HepG2 (cell line): ENCODE measurements around the gene ARMC5. TPM values are rescaled to one million over a fixed set of nuclear protein-coding genes. Genes with fewer than 3 reads are reported as not detected.

ENCODE experiments used
- HNRNPH1 ChIP-seq: fragments of 200-400 bp; formaldehyde crosslinking; optimal IDR thresholded peaks from 2 replicates; pipeline ENCODE3; 2017; ENCODE audit warnings: mild to moderate bottlenecking, low read depth, low read length
- MED13 ChIP-seq: sonication (generic); formaldehyde crosslinking; IDR thresholded peaks from 2 replicates; pipeline ENCODE4 v1.5.0; 2020; ENCODE audit warnings: missing genetic modification reagents
- MXI1 ChIP-seq: IDR thresholded peaks from 3 replicates; pipeline ENCODE4 v1.6.1; 2012; ENCODE audit warnings: low read depth, low read length, inconsistent platforms, borderline replicate concordance
- SP5 ChIP-seq: IDR thresholded peaks from 2 replicates; pipeline ENCODE4 v1.6.1; 2016; ENCODE audit warnings: low read depth, borderline replicate concordance
- ZNF597 ChIP-seq: sonication (generic); formaldehyde crosslinking; IDR thresholded peaks from 2 replicates; pipeline ENCODE4 v1.5.0; 2020; ENCODE audit warnings: missing genetic modification reagents
- ZNF703 ChIP-seq: sonication (generic); formaldehyde crosslinking; IDR thresholded peaks from 2 replicates; pipeline ENCODE4 v1.5.1; 2020; ENCODE audit warnings: missing genetic modification reagents, mild to moderate bottlenecking, moderate library complexity, borderline replicate concordance
- ZNF704 ChIP-seq: sonication (generic); formaldehyde crosslinking; IDR thresholded peaks from 2 replicates; pipeline ENCODE4 v1.8.1; 2023; ENCODE audit warnings: mild to moderate bottlenecking, inconsistent platforms, moderate library complexity, missing genetic modification reagents, borderline replicate concordance
- ZNF788 ChIP-seq: sonication (generic); formaldehyde crosslinking; IDR thresholded peaks from 2 replicates; pipeline ENCODE4 v1.5.0; 2020; ENCODE audit warnings: mild to moderate bottlenecking, missing genetic modification reagents, borderline replicate concordance
- polyA plus RNA-seq, 8 experiments: library from polyadenylated mRNA; depleted of rRNA in 3 of 8; stranded (reverse) in 7 of 8; unstranded in 1 of 8; fragments of >200 nt; fragmentation: Illumina TruSeq in 4 of 8; extraction: Trizol in 4 of 8; gene quantifications; 2 replicates each; pipeline versions ENCODE4 v1.2.1 to v1.2.3, GENCODE V29; 2011 to 2016; ENCODE audit warnings: low read depth in 4 of 8, missing spikeins in 1 of 8, mixed read lengths in 1 of 8; ENCODE audit not compliant: insufficient read depth in 1 of 8
- total RNA-seq, 5 experiments: library from RNA; depleted of rRNA; stranded (reverse); fragments of >200 nt; fragmentation: Illumina TruSeq; extraction: Trizol; gene quantifications; 2 replicates each; pipeline ENCODE4 v1.2.3, GENCODE V29; 2016; ENCODE audit warnings: low read depth in 1 of 5
- TF ChIP-seq, protein P1 (sequence below): sonication (generic); formaldehyde crosslinking; IDR thresholded peaks from 2 replicates; pipeline ENCODE4 v1.4.0; 2020; ENCODE audit warnings: missing genetic modification reagents
- TF ChIP-seq, protein P2 (sequence below): sonication (generic); formaldehyde crosslinking; IDR thresholded peaks from 2 replicates; pipeline ENCODE4 v1.4.0; 2020; ENCODE audit warnings: mild to moderate bottlenecking, missing genetic modification reagents
- TF ChIP-seq, protein P3 (sequence below): sonication (generic); formaldehyde crosslinking; IDR thresholded peaks from 2 replicates; pipeline ENCODE4 v1.5.1; 2020; ENCODE audit warnings: missing genetic modification reagents, mild to moderate bottlenecking, borderline replicate concordance

The ARMC5 gene
- total and polyA plus RNA-seq, 2 of the 13 experiments (the other 11 are each of a cell fraction or from before 2014, with no cell fraction given): 10.8 to 22.3 TPM

GRCh38 chr16:31458073-31458843, 1.0 kb upstream of the ARMC5 start (continued):
- TF ChIP-seq, protein P1, sequence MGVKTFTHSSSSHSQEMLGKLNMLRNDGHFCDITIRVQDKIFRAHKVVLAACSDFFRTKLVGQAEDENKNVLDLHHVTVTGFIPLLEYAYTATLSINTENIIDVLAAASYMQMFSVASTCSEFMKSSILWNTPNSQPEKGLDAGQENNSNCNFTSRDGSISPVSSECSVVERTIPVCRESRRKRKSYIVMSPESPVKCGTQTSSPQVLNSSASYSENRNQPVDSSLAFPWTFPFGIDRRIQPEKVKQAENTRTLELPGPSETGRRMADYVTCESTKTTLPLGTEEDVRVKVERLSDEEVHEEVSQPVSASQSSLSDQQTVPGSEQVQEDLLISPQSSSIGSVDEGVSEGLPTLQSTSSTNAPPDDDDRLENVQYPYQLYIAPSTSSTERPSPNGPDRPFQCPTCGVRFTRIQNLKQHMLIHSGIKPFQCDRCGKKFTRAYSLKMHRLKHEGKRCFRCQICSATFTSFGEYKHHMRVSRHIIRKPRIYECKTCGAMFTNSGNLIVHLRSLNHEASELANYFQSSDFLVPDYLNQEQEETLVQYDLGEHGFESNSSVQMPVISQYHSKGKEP (CRISPR knock-in tag): no peak
- TF ChIP-seq MXI1 (peak; percentile 91; the same call in 1 of the 3 replicates), HNRNPH1 (no peak), ZNF788 (CRISPR knock-in tag) (peak; percentile 98), MED13 (no peak; the same call in 1 of the 2 replicates), ZNF703 (CRISPR knock-in tag) (0 out of 2 replicates have a peak, but pooled peaks have one; percentile 80), SP5 (CRISPR knock-in tag) (peak; percentile 75; the same call in 1 of the 2 replicates), ZNF597 (CRISPR knock-in tag) (no peak), ZNF704 (peak; percentile 74)
- TF ChIP-seq, protein P2, sequence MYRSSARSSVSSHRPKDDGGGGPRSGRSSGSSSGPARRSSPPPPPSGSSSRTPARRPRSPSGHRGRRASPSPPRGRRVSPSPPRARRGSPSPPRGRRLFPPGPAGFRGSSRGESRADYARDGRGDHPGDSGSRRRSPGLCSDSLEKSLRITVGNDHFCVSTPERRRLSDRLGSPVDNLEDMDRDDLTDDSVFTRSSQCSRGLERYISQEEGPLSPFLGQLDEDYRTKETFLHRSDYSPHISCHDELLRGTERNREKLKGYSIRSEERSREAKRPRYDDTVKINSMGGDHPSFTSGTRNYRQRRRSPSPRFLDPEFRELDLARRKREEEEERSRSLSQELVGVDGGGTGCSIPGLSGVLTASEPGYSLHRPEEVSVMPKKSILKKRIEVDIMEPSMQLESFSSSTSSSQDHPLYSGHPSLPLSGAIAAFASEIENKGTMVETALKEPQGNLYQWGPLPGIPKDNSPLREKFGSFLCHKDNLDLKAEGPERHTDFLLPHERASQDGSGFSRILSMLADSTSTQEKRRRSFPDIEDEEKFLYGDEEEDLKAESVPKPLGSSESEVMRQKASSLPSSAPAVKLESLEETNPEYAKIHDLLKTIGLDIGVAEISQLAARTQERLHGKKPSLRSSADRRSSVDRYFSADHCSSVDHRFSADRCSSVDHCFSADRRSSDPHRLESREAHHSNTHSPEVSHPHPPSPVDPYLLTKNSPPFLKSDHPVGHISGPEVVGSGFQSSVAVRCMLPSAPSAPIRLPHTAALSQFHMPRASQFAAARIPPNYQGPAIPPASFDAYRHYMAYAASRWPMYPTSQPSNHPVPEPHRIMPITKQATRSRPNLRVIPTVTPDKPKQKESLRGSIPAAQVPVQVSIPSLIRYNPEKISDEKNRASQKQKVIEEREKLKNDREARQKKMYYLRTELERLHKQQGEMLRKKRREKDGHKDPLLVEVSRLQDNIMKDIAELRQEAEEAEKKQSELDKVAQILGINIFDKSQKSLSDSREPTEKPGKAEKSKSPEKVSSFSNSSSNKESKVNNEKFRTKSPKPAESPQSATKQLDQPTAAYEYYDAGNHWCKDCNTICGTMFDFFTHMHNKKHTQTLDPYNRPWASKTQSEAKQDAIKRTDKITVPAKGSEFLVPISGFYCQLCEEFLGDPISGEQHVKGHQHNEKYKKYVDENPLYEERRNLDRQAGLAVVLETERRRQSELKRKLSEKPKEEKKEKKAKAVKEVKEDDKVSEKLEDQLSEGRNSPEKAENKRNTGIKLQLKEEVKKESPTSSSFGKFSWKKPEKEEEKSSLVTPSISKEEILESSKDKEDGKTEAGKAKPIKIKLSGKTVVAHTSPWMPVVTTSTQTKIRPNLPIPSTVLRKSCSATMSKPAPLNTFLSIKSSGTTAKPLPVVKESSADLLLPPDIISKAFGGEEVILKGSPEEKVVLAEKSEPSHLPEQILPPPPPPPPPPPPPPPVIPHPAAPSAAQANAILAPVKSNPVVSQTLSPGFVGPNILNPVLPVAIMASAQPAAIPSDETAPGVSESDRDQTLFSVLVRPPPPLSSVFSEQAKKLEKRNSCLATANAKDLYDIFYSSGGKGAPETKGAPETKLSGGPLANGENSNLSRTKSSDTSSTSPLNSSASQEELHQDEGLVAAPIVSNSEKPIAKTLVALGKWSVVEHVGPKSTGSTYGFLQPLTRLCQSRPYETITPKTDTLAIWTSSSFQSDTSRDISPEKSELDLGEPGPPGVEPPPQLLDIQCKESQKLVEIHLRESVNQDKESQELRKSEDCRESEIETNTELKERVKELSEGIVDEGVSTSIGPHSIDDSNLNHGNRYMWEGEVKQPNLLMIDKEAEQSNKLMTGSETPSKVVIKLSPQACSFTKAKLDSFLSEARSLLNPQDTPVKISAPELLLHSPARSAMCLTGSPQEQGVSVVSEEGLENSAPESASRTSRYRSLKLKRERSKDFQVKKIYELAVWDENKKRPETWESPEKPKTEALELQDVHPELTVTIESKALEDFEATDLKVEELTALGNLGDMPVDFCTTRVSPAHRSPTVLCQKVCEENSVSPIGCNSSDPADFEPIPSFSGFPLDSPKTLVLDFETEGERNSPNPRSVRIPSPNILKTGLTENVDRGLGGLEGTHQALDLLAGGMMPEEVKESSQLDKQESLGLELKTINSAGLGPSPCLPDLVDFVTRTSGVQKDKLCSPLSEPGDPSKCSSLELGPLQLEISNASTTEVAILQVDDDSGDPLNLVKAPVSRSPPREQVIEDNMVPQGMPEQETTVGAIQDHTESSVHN: peak; percentile 96
- TF ChIP-seq, protein P3, sequence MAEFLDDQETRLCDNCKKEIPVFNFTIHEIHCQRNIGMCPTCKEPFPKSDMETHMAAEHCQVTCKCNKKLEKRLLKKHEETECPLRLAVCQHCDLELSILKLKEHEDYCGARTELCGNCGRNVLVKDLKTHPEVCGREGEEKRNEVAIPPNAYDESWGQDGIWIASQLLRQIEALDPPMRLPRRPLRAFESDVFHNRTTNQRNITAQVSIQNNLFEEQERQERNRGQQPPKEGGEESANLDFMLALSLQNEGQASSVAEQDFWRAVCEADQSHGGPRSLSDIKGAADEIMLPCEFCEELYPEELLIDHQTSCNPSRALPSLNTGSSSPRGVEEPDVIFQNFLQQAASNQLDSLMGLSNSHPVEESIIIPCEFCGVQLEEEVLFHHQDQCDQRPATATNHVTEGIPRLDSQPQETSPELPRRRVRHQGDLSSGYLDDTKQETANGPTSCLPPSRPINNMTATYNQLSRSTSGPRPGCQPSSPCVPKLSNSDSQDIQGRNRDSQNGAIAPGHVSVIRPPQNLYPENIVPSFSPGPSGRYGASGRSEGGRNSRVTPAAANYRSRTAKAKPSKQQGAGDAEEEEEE: 0 out of 2 replicates have a peak, but pooled peaks have one; percentile 97
